GM12878 (cell line): ENCODE results near the gene PRRG4. TPM values are rescaled to one million over a fixed set of nuclear protein-coding genes. Genes with fewer than 3 reads are reported as not detected.
A peak's percentile ranks its signal among the peaks of the same experiment; 100 is the strongest.

Source experiments
- ATAC-seq: fragments of 200-7000 bp; cut with Tn5 transposase; 3 replicates; pipeline ENCODE4 v1.9.1; 2020; ENCODE audit warnings: mild to moderate bottlenecking, moderate library complexity
- BruUV-seq: library from RNA; stranded (reverse); fragments of 400-500 nt; replicated peaks from 2 replicates; lab custom pipeline; 2021; lab: Mats Ljungman, UMichigan
- CTCF ChIA-PET: fragments of 300-600 bp; sonication (Branson Sonifier 250); formaldehyde crosslinking; extraction: SDS; loops from one replicate; lab custom pipeline; 2021; ENCODE audit warnings: inconsistent platforms; lab: Yijun Ruan, JAX
- POLR2A ChIA-PET: fragments of 350-600 bp; formaldehyde crosslinking; extraction: SDS; loops from one replicate; lab custom pipeline; 2021; ENCODE audit warnings: inconsistent platforms; lab: Charles Lee
- RAD21 ChIA-PET: fragments of 300-600 bp; sonication (Branson Sonifier 250); formaldehyde crosslinking; loops from one replicate; lab custom pipeline; 2023; ENCODE audit warnings: antibody characterized with exemption; ENCODE audit not compliant: unreplicated experiment; lab: Charles Lee
- SMC1A ChIA-PET: fragments of 300-600 bp; sonication (Branson Sonifier 250); formaldehyde crosslinking; loops from one replicate; lab custom pipeline; 2023; ENCODE audit not compliant: unreplicated experiment, uncharacterized antibody; lab: Charles Lee
- DNase-seq: peaks from one replicate; pipeline ENCODE4 v3.0.0-alpha.2; 2011; ENCODE audit warnings: low read depth, low spot score
- FAIRE-seq: peaks from 3 replicates; lab custom pipeline; 2011; peaks lifted over from hg19 to GRCh38; lab: Jason Lieb, UNC
- H2AFZ ChIP-seq: 2 replicates; pipeline ENCODE4 v1.6.0; 2011; ENCODE audit warnings: low read depth, low read length, control low read depth; ENCODE audit not compliant: control insufficient read depth
- H3K27ac ChIP-seq: 2 replicates; pipeline ENCODE4 v1.5.1; 2011; ENCODE audit warnings: control low read depth; ENCODE audit not compliant: control insufficient read depth, insufficient read depth
- H3K27me3 ChIP-seq, 2 experiments: replicated peaks in 1 of 2; 2 replicates each; pipeline versions ENCODE4 v1.6.0 to v1.6.1; 2011; ENCODE audit warnings: low read length in 1 of 2; ENCODE audit not compliant: control insufficient read depth in 2 of 2, insufficient read depth in 2 of 2
- H3K36me3 ChIP-seq, 2 experiments: 2 replicates each; pipeline ENCODE4 v1.5.1; 2011; ENCODE audit warnings: low read length in 1 of 2; ENCODE audit not compliant: control insufficient read depth in 2 of 2, insufficient read depth in 2 of 2
- H3K4me1 ChIP-seq: 2 replicates; pipeline ENCODE4 v1.6.1; 2011; ENCODE audit warnings: mild to moderate bottlenecking, low read length, moderate library complexity, mixed read lengths; ENCODE audit not compliant: control insufficient read depth, insufficient read depth
- H3K4me2 ChIP-seq: 2 replicates; pipeline ENCODE4 v1.6.0; 2011; ENCODE audit warnings: control low read depth; ENCODE audit not compliant: control insufficient read depth, insufficient read depth
- H3K4me3 ChIP-seq: fragments of 200-600 bp; sonication (generic); 2 replicates; pipeline ENCODE4 v1.5.1; 2016
- H3K79me2 ChIP-seq: 2 replicates; pipeline ENCODE4 v1.6.0; 2011; ENCODE audit warnings: low read length; ENCODE audit not compliant: control insufficient read depth, insufficient read depth
- H3K9ac ChIP-seq: 2 replicates; pipeline ENCODE4 v1.8.0; 2011; ENCODE audit warnings: low read length, control low read depth, mixed read lengths; ENCODE audit not compliant: control insufficient read depth, insufficient read depth
- H3K9me3 ChIP-seq: replicated peaks from 3 replicates; pipeline ENCODE4 v1.5.1; 2011; ENCODE audit warnings: mild to moderate bottlenecking, low read length; ENCODE audit not compliant: control insufficient read depth, insufficient read depth
- H4K20me1 ChIP-seq: 2 replicates; pipeline ENCODE4 v1.6.0; 2011; ENCODE audit not compliant: control insufficient read depth, insufficient read depth
- BACH1 ChIP-seq: fragments of 450-650 bp; IDR thresholded peaks from 2 replicates; pipeline ENCODE4 v1.6.1; 2017; ENCODE audit warnings: mild to moderate bottlenecking, borderline replicate concordance
- BCL3 ChIP-seq: IDR thresholded peaks from 2 replicates; pipeline ENCODE4 v1.6.1; 2011; ENCODE audit warnings: borderline replicate concordance, low read depth, mild to moderate bottlenecking, moderate library complexity, low read length; ENCODE audit not compliant: insufficient read depth, poor library complexity, severe bottlenecking
- EED ChIP-seq: sonication (generic); IDR thresholded peaks from 2 replicates; pipeline ENCODE4 v1.6.1; 2016; ENCODE audit warnings: antibody characterized with exemption, low read depth
- JUND ChIP-seq: IDR thresholded peaks from 2 replicates; pipeline ENCODE4 v1.6.1; 2012; ENCODE audit warnings: low read depth, mild to moderate bottlenecking, low read length, improper control_type of control experiment, moderate library complexity
- WGBS: methylation state at CpG from one replicate; pipeline ENCODE4 v1.1.6; 2016; ENCODE audit warnings: low lambda C conversion rate; ENCODE audit not compliant: insufficient replicate concordance, insufficient coverage; ENCODE audit errors: missing lambda C conversion rate; 5-methylcytosine and 5-hydroxymethylcytosine counted together
- in situ Hi-C: fragments of 300-500 bp; cut with MboI; formaldehyde crosslinking; loops from 9 replicates; pipeline ENCODE4 v1.14.3; 2018; ENCODE audit warnings: mixed read lengths
- intact Hi-C: fragments of 100-400 bp; cut with micrococcal nuclease; formaldehyde crosslinking; loops from one replicate; pipeline ENCODE4 v1.14.2; 2022; ENCODE audit not compliant: unreplicated experiment
- polyA plus RNA-seq, 11 experiments: library from polyadenylated mRNA; depleted of rRNA in 4 of 11; unstranded in 6 of 11; stranded (reverse) in 5 of 11; fragments of >200 nt; fragmentation: Nextera tagmentation in 4 of 11; fragmentation: Illumina TruSeq in 1 of 11; extraction: Ambion mirVana in 4 of 11; extraction: Trizol in 1 of 11; gene quantifications; 1 replicate in 1 of 11; 2 replicates in 10 of 11; pipeline versions ENCODE4 v1.2.1 to v1.2.3, GENCODE V29; 2011 to 2016; ENCODE audit warnings: inconsistent platforms in 2 of 11, missing spikeins in 2 of 11, low read depth in 1 of 11
- total RNA-seq, 4 experiments: library from RNA; depleted of rRNA in 3 of 4; stranded (reverse); fragments of >200 nt in 3 of 4; fragmentation: Illumina TruSeq in 1 of 4; extraction: Trizol in 1 of 4; gene quantifications; 2 replicates each; pipeline versions ENCODE4 v1.2.1 to v1.2.3, GENCODE V29; 2013 to 2021

Gene PRRG4
- total and polyA plus RNA-seq, 10 of the 15 experiments (the other 5 are each of a cell fraction or from before 2014, with no cell fraction given): 0.55 to 4.9 (median 1.9) TPM

- TF ChIP-seq EED: no peak
- TF ChIP-seq BACH1: no peak
These were observed 44.4 kb downstream of the PRRG4 start (continued) for GRCh38 chr11:32874132-32874531.

- no peaks in the 10 kb centered on the region for H3K27me3 ChIP-seq
- no TSS peak for BruUV-seq
- DNase-seq (no peak), FAIRE-seq (no peak)
- ChIA-PET SMC1A (no interaction called here), POLR2A (interaction anchor here (0.7 kb wide), 1 partner anchor 52 kb away, joined by 3 read pairs; no protein-coding TSS in a partner anchor), CTCF (interaction anchor here (0.8 to 3.9 kb wide), 3 partner anchors 43 to 184 kb away, joined by 3 to 19 read pairs (median 5); no protein-coding TSS in a partner anchor)
- H3K4me2 ChIP-seq: no peak overlapping the region
- WGBS: 34% methylated on average over 4 of the region's 4 CpGs
- no peak overlapping the region for H3K27ac ChIP-seq
- no peaks in the 10 kb centered on the region for H3K79me2 ChIP-seq
- no peaks in the 10 kb centered on the region for H4K20me1 ChIP-seq
- in situ Hi-C loops: no loop called here
- intact Hi-C loops: no loop called here
- no peak overlapping the region for H2AFZ ChIP-seq
- no peak overlapping the region for H3K4me3 ChIP-seq
- TF ChIP-seq JUND: no peak
- TF ChIP-seq BCL3: peak; percentile 34
- TF ChIP-seq, all 136 proteins: peak for 1
- Histone ChIP-seq H3K9me3 (no peaks in the 10 kb centered on the region), H3K36me3 (no peaks in the 10 kb centered on the region), H3K4me1 (no peaks in the 10 kb centered on the region), H3K9ac (no peak overlapping the region)
- no peak for ATAC-seq
- RAD21 ChIA-PET: interaction anchor here (0.6 to 1.1 kb wide), 2 partner anchors 71 to 284 kb away, joined by 3 read pairs; no protein-coding TSS in a partner anchor
These were observed 51.6 kb downstream of the PRRG4 start for GRCh38 chr11:32881286-32881685.
